WI38 (cell line): ENCODE measurements around the gene ANGPTL3.

Experiments
- H3K4me3 ChIP-seq: 2 replicates; pipeline ENCODE4 v1.5.1; 2011; ENCODE audit warnings: low read depth, mild to moderate bottlenecking, control low read depth, low read length
- CTCF ChIP-seq: IDR thresholded peaks from 2 replicates; pipeline ENCODE4 v1.5.1; 2012; ENCODE audit warnings: low read depth, mild to moderate bottlenecking, control low read depth, low read length

Gene ANGPTL3

GRCh38 chr1:62588000-62588399 lies 9.3 kb upstream of the ANGPTL3 start:
- H3K4me3 ChIP-seq, result no peak overlapping the region

GRCh38 chr1:62589321-62589720 lies 8.0 kb upstream of the ANGPTL3 start:
- TF ChIP-seq CTCF, result no peak
- no peak overlapping the region for H3K4me3 ChIP-seq

More at GRCh38 chr1:62588000-62588399, 9.3 kb upstream of the ANGPTL3 start:
- no peak for TF ChIP-seq CTCF

- H3K4me3 ChIP-seq, result no peak overlapping the region
- no peak for TF ChIP-seq CTCF
Observed at GRCh38 chr1:62590255-62590969, 6.9 kb upstream of the ANGPTL3 start.

- no peak overlapping the region for H3K4me3 ChIP-seq
- TF ChIP-seq CTCF, result no peak
Observed at GRCh38 chr1:62590970-62591368, 6.4 kb upstream of the ANGPTL3 start.

GRCh38 chr1:62593825-62594394 lies 3.4 kb upstream of the ANGPTL3 start:
- no peak for TF ChIP-seq CTCF

GRCh38 chr1:62595647-62596046 lies 1.7 kb upstream of the ANGPTL3 start:
- no peak overlapping the region for H3K4me3 ChIP-seq
- TF ChIP-seq CTCF, result no peak

More at GRCh38 chr1:62593825-62594394, 3.4 kb upstream of the ANGPTL3 start:
- H3K4me3 ChIP-seq, result no peak overlapping the region

GRCh38 chr1:62599044-62599443 lies 1.7 kb downstream of the ANGPTL3 start:
- no peak overlapping the region for H3K4me3 ChIP-seq
- TF ChIP-seq CTCF, result no peak
